Ureter (tissue), 1 donor: Measurements from ENCODE around the gene LILRB3. TPM values are rescaled to one million over a fixed set of nuclear protein-coding genes. Genes with fewer than 3 reads are reported as not detected.
"Not testable (repeated sequence)": the region's sequence is repeated elsewhere in the genome, so short reads cannot be mapped to it uniquely, and the experiment has no call there.

Source experiments
- DNase-seq: peaks from one replicate; pipeline ENCODE4 v3.0.0-alpha.2; 2020; ENCODE audit warnings: low spot score
- total RNA-seq: library from RNA; stranded (reverse); gene quantifications from one replicate; pipeline ENCODE4 v1.2.4, GENCODE V29; 2023
- donor health status: DM: yes; HTN: yes; CAD: no.

The LILRB3 gene
- total RNA-seq, 1 donor from 2014 or later = 5.6 TPM

DNA sequence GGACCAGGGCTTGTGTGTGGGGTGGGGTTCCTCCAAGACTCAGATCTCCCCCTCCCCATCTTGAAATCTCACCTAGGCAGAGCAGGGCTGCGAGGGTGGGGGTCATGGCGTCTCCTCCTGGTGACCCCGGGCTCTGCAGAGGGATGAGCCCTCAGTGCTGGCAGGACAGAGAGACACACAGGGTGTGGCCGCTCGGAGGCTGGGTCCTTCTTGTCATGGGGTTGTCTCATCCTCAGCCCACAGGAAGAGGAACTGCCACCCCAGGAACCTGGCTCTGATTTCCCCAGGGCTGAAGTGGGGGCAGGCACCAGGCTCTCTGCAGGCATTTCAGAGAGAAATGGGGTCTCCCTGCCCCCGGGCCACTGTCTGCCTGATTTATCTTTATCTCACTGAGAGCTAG, 19.8 kb upstream of the LILRB3 start, which contains the start of gene LILRA6:
TSS of gene LILRA6 (minus strand) at position 145 of the 400 bp plus-strand sequence.
- DNase-seq = peak; percentile 25

DNA sequence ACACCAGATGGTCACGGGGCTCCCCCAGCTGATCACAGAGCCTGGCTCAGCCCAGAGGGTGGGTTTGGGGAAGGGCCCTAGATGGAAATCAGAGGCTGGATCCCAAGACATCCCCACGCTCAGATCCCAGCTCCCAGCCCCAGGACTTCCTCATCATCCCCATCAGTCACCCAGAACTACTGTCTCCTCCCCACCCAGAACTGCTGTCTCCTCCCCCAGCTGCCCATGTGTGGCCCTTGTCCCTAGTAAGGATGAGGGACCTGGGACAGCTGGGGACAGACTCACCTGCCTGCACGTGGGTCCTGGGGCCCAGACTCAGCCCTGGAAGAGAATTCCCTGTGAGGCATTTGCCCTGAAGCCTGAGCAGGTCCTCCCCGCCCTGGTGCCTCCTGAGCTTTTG, 19.4 kb upstream of the LILRB3 start:
- peak; percentile 9 for DNase-seq

DNA sequence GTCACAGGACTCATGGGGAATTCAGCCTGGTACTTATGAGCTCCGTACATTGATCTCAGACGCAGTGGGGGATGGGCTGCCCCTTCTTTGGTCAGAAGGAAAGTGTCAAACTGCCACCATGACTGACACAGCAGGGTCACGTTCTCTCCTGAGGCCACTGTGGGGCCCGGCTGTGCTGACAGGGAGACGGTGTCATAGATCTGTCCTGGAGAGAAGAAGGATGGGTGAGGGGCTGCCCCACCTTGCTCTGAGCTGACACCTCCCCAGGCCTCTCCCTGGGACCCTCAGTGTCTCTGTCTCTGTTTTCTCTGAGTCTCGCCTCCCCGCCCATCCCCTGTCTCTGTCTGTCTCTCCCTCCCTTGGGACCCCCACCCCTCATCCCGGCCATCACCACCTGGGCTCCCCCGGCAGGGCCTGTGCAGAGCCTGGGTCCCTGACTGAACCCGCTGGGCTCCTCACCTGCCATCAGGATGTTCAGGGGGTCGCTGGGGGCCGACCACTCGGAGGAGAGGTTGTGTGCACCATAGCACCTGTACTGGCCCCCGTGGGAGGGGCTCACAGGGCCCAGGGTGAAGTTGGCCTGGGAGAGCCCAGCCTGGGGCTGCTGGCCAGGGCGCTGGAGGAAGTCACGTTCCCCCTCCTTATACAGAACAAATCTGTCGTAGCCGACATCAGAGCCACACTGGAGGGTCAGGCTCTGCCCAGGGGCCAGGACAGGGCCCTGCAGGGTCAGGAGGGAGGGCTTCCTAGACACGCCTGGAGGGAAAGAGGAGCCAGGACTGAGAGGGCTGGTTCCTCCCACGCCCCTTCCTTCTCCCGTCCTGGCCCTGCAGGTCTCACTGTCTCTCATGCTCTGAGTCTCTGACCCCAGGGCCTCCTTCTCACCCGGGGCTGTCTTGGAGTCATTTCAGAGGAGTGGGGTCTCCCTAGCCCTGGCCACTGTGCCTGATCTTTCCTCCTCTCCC, 17.8 kb upstream of the LILRB3 start:
- peak; percentile 29 for DNase-seq

DNA sequence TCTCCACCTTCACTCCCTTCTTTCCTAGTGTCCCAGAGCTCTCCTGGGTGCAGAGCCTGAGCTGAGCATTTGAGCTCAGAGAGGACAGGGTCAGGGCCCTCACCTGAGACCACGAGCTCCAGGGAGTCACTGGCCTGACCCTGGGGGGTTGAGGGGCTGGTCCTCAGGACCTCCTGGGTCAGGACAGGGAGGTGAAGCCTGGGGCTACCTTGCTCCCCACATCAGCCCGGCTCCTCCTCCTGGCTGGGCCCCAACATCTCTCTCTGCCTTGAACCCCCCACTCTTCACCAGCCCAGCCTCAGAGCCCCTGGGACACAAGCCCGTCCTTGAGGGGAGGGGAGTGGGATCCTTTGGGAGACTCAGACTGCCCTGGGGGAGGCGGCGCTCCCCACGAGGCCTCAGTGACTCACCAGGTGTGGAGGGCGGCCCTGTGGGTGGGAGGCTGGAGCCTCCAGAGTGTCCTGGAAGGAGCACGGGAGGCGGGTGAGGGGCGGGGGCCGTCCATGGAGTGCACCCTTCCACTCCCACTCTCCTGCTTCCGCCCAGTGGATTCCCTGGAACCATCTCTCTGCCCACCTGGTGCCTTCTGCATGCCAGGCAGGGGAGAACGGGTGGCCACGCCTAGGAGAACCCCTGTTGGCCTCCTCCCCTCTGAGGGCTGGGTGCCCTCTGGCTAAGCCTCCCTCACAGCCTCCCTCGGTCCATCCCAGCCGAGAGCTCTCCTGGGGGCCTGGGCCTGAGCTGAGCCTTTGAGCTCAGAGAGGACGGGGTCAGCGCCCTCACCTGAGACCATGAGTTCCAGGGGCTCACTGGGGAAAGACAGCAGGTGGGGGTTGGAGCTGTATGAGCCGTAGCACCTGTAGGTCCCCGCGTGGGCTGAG, 16.9 kb upstream of the LILRB3 start:
- peak; percentile 42 for DNase-seq

DNA sequence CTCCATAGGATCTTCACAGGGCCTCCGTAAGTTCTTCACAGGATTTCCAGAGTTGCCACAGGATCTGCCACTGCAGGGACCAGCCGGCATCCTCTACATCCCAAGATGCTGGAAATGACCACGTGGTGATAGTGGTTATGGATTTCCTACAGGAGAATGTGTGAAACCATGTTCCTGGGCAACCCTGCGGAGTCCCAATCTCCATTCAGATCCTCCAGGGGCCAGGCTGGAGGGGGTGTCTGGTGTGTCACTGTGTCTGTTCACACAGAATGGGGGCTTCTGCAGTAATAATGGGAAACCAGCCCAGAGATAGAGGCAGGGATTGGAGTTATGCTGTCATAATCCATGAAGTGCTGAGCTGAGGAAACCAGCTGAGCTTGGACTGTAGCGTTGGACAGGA, 11.1 kb upstream of the LILRB3 start:
- DNase-seq = no peak

DNA sequence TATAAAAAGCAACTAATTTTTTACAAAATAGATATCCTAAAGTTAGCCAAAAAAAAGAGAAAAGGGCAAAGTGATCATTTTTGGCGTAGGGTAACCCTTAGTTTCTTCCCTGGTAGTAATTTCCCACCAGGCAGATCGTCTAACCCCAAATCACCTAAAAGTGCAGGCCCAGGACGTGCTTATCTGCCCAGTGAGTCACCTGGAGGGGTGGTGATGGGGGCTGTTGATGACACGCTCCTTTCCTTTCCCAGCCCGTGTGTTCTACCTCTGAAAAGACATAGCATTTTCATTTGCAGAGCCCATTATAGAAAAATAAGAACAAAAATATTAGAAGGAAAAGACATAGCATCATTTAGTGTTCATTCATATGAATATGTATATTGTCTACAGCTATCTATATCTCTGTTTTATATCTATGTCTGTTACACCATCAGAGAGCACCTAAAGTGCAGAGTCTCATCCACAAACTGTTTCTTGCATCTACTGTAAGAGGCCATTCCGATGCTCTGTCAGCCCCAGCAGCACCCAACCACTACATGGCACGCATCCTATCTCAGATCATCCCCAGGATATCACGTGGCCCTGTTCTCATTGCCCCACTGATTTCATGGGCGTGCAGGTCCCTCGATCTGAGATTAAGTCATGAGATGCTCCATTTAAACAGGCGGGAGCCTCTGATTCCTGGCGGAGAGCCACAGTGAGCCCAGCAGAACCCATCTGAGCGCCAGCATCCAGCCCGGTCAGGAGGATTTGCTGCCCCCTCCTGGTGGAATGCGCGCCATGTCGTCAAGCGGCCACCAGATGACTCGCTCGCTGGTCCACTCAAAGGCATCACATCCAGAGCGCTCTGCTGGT, 8.5 kb upstream of the LILRB3 start:
- peak; percentile 90 for DNase-seq

DNA sequence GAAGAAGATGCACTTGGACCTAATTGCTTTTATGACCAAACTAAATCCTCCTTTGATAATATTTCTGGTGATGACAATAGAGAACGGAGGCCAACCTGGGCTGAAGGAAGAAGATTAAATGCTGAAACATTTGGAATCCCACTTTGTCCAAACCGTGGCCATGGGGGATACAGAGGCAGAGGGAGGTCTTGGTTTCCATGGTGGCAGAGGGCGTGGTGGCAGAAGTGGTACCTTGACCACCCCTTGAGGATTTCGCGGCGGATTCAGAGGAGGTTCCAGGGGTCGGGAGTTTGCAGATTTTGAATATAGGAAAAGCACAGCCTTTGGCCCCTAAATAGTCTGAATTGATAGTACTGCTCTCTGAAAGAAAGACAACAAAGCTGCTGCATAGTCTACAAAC, 7.2 kb upstream of the LILRB3 start:
- DNase-seq = no peak

DNA sequence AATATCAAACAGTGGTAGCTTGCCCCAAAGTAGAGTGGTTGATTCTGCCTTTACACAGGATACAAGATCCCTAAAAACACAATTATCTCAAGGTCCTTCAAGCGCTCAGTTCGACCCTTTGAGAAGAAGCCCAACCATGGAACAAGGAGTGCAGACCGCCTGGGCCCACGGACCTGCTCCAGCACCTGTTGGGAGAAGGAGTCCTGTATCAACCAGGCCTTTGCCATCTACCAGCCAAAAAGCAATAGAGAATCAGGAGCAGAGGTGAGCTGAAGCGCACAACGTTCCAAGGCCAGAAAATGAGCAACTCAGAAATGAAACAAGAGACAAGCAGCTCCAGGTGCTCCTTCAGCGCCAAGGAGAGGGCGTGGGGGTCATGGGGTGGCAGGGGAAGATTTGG, 6.3 kb upstream of the LILRB3 start:
- DNase-seq = no peak

DNA sequence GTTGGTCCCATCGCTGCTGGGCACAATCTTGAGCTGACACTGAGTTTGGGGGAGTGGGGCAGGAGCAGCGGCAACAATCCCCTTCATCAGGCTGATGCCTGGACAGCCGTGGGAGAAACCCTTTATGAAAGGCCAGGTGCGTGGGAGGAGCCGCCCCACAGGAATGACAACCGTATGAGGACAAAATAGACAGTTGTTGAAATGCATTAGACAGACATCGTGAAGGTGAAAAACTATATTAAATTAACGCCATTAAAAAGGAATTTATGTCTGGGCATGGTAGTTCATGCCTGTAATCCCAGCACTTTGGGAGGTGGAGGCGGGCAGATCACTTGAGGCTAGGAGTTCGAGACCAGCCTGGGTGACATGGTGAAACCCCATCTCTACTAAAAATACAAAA, 1.8 kb upstream of the LILRB3 start:
- DNase-seq = not testable (repeated sequence)

DNA sequence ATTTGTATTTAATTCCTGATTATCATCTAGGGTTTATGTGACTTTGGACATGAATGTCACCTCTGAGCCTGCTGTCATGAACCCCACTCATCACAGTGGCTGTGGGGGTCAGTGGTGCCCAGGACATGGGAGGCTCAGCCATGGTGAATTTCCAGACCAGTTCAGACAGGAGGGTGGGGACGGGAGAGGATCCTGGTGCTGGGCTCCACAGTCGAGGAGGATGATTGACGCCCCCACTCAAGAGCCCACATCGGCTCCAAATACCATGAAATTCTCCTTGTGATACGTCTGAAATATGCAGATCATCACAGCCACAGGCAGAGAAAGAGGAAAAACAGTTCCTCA, 1.1 kb upstream of the LILRB3 start:
- not testable (repeated sequence) for DNase-seq

DNA sequence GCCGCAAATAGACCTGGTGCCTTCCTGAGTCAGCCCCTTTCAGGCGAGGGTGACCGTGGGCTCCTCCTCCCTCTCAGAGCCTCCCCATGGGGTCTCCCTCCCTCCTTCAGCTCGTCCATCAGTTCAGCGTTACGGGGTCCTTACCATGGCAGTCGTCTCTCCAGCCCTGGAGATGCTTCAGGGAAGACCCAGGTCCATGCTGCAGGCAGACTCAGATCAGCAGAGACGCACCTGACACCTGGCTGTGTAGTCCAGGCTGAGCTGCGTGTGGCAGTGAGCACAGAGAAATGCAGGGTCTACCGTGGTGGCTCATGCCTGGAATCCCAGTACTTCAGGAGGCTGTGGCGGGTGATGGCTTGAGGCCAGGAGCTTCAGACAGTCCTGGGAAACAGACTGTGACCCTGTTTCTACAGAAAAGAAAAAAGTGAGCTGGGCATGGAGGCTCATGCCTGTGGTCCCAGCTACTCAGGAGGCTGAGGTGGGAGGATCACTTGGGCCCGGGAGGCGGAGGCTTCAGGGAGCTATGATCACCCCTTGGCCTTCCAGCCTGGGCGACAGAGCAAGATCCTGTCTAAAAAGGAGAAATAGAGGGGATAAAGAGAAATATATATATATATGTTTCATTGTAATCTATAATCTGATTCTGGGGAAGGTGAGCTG, 600 bp upstream of the LILRB3 start:
- DNase-seq = not testable (repeated sequence)

DNA sequence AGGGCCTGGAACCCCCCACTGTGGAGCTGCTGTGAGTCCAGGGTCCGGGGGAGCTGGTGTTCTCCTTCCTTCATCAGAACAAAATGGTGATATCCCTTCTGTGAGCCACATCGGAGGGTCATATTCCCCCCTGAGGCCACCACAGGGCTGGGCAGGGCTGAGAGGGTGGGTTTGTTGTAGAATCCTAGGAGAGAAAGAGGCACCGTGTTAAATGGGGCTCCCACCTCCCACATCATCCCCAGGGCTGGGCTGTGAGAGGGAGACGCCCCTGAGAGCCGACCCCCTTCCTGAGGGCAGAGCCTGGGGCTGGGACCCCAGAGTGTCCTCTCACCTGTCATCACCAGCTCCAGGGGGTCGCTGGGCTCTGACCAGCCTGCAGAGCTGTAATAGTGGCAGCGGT, 860 bp downstream of the LILRB3 start:
- not testable (repeated sequence) for DNase-seq

DNA sequence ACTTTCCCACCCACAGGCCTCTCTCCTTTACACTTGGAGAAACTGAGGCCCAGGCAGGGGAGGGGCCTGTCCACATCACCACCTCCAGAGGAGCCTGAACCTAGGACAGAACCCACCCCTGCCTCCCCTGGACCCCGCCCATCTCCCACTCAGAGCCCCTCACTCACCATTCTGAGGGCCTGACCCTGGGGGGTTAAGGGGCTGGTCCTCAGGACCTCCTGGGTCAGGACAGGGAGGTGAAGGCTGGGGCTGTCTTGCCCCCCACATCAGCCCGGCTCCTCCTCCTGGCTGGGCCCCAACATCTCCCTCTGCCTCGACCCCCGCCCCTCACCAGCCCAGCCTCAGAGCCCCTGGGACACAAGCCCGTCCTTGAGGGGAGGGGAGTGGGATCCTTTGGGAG, 3.1 kb downstream of the LILRB3 start:
- not testable (repeated sequence) for DNase-seq

DNA sequence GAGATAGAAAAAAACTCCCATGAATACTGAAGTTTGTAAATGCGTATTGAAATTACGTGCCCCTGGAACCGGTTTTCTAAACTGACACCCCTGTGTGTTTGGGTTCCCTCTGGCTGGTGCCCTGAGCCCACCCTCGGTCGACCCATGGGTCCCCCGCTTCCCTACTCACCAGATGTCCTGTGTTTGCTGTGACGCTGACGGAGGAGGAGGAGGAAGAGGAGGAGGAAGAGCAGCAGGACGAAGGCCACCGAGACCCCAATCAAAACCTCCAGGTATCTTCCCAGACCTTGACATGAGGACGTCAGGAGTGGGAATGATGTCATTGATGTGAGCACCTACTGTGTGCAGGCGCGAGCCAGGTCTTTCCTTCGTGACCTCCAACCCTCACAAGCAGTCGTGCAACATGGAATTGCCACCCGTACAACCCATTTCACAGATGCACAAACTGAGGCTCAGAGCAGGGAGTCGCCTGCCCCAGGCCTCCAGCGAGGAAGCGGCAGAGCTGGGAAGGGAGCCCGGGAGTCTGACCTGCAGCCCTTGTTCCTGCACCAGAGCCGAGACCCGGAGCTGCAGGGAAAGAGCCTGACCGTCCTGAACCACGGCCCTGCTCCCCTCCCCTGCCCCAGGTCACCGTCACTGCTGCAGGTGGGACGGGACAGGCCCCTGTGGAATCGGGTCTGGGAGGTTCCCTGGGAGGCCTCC, 3.7 kb downstream of the LILRB3 start:
- DNase-seq = no peak

DNA sequence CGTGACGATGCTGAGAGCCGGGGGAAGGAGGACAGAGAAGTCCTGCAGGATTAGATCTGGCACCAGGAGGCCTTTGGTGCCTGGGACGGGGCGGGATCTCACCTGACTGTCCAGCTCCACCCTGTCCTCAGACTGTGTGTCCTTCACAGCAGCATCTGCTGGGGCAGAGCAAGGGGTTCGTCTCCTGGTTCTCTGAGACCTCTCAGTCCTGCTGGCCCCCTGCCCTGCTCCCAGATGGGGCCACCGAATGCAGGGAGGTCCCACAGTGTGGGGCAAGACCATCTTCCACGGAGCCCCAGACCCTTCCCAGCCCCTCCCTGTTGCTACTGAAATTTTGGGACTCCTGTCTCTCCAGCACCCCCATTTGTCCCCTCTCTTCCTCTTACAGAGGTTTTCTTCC, 4.5 kb downstream of the LILRB3 start:
- DNase-seq = no peak

DNA sequence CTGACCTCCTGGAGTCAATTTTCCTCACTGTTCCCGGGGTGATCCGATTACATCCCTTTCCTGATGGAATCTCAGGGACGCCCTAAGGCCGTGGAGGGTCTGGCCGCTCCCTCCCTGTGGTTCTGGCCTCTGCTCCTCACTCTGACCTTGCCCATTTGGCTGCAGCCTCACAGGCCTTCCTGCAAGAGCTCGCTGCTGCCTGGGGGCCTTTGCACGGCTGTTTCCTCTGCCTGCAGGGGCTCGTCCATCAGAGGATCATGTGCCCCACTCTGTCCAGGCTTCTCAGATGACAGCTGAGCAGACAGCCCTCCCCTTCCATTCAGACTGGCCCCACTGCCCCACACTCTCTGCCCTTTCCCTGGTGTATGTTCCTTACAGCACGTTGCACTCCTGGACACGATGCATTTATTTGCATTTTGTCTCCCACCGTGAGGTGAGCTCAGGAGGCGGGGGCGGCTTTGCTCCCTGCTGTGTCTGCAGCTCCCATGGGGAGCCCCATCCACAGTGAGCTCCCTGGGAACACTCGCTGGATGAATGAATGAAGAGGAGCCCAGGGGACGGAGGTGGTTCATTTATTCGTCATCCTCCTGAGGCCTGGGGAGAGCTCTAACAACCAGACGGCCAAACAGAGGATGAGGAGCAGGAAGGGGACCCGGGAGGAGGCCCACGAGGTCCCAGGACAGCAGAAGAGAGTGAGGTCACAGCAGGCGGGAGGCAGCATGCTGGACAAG, 5.1 kb downstream of the LILRB3 start:
- DNase-seq = not testable (repeated sequence)

DNA sequence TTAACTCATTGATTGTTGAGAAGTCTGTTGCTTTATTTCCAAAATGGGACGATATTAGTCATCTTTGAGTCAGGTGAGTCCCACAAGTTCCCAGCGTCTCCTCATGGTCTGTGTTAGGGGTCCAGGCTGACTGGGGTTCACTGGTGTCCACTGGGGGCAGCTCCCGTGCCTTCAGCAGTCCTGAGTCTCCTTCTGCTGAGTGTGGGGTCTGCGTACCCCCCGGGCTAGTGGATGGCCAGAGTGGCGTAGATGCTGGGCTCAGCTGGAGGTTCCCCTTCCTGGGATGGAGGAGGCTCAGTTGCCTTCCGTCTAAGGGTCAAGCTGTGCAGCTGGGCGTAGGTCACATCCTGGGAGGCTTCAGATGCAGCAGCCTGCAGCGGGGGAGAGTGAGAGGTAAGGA, 5.9 kb downstream of the LILRB3 start:
- DNase-seq = no peak

DNA sequence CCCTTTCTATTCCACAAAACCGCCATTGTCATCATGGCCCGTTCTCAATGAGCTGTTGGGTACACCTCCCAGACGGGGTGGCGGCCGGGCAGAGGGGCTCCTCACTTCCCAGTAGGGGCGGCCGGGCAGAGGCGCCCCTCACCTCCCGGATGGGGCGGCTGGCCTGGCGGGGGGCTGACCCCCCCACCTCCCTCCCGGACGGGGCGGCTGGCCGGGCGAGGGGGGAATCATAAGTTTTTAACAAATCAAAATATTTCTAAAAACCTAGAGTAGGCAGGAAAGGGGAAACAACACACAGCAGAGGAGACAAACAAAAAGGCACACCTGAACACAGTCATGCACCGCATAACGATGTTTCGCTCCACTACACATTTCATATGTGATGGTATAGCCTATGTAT, 8.1 kb downstream of the LILRB3 start:
- DNase-seq = not testable (repeated sequence)

DNA sequence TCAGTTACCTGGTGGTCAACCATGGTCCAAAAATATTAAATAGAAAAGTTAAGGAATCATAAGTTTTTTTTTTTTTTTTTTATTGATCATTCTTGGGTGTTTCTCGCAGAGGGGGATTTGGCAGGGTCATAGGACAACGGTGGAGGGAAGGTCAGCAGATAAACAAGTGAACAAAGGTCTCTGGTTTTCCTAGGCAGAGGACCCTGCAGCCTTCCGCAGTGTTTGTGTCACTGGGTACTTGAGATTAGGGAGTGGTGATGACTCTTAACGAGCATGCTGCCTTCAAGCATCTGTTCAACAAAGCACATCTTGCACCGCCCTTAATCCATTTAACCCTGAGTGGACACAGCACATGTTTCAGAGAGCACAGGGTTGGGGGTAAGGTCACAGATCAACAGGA, 8.6 kb downstream of the LILRB3 start:
- not testable (repeated sequence) for DNase-seq

DNA sequence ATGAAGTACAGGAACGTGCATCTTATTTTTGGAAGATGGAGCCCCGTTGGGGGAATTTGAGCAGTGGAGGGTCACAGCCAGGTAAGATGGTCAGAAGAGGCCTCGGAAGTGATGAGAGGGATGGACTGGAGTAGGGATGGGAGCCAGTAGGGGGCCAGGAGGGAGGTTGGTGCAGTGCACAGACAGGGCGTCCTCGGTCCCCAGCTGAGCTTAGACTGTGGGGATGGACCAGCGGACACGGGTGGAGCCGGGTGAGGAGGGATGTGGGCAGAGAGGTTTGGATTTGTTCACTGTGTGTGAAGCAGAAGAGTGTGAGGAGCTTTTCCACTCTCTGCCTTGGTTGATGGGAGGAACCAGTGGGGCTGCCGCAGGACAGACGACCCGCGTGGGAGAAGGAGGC, 11.6 kb downstream of the LILRB3 start:
- DNase-seq = no peak
